CD4-positive, alpha-beta T cell treated with Interleukin-12 subunit alpha and Interleukin-12 subunit beta, for 1 hour (primary cell): ENCODE measurements around the gene DLG2.

Experiments used
- DNase-seq: peaks from one replicate; pipeline ENCODE4 v3.0.0-alpha.2; 2020

The DLG2 gene

DNA sequence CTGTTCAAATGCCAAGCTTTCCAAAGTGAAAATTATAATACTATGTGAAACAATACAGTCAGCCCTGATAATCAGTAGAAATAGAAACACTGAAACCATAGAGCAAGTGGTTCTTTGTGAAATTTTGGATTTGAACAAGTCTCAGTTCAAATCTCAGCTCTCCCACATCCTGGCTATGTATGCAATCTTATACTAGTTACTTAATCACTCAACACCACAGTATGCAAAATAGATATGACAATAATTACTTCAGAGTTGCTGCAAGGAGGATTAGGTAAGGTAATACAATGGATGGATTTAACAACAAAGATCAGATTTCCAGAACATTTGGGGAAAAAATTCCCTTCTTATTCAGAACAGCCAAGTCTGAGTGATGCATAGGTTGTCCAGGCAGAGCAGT lies 1489.2 kb downstream of the DLG2 start:
- no peak for DNase-seq

DNA sequence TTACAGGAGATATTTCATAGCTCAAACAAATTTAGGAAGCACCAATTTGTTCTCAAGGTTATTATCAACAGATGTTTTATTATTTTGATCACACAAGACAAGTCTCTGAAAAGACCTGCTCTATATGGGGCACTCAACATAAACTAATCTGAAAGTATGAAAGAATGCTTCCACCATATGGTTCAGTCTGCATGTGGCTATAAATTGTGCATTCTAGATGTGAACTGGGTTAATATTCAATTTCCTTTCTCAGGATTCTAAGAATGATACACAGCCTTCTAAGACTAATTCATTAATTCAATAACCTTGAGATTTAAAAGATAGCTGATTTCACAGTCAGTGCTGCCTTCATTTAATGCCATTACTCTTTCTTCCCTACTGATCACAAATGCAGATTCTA lies 1489.6 kb downstream of the DLG2 start:
- DNase-seq, result no peak

DNA sequence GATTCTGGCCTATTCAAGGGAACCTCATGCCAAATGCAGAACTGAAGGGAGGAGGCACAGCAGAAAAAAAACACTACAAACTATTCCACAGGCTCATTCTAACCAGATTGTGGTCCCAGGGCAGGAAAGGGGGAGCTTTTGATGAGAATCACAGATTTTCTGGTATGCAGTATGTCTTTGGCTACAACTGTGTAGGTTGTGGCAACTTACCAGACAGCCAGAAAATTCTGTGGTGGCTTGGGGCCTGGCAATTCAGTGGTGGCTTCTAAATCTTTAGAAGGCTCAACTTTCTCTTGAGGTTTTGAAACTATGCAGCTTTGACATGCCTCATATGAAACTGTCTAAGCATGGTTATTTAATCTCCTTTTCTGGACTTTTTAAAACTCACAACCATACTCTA lies 1490.2 kb downstream of the DLG2 start:
- DNase-seq, result no peak

DNA sequence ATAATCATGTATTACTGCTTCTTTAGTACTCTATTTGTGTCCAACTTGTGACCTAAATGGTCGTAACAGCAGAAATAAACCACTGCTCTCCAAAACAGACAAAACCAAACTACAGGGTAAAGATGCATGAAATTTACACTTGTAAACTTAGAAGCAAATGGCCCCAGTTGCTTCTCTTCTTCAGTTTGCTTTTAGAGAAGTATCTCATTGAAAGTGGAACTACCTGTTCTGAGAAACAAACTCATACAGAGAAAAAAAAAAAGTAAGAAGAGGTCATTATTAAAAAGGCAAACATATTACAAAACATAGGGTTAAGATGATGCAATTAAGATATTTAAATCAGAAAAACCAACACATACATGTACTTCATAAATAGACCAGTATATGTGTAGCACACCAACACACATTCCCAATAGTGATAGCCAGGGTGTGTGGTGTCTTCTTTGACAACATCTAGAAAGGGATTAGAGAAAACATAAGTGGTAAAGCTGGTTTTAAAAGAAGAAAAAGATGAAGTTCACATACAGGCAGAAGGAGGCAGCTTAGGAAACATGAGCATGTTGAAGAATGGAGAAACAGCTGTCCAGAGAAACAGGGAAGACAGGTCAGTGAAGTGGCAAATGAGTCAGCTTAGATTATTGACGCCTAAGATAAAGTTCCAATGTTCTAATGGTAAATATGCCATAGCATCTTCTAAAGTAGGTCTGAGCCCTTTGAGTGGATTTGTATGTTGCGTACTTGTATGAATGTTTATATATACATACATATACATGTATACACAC lies 1496.3 kb downstream of the DLG2 start:
- no peak for DNase-seq

DNA sequence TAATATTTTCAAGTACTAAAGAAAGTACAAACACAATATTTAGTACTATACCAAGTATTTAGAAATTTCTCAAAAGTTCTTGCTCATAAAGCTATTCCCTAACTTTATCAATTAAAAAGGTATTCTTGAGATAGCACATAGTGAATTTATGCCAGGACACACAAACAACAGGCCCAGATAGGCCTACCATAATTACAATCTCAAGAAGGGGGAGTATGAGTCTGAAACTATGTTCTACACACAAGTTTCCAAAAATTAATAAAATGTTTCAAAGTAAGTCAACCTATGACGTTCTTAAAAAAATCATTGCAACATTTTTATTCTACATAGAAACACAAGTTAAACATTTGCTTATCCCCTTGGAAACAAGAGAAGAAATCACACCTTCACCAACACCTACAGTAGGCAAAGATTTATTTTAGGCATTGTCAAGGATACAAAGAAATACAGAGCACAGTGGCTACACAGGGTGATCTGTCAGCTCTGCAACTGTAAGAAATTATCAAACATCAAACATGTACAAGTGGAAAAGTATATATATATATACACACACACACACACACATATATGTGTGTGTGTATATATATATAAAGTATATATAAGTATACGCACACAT lies 1497.1 kb downstream of the DLG2 start:
- no peak for DNase-seq

DNA sequence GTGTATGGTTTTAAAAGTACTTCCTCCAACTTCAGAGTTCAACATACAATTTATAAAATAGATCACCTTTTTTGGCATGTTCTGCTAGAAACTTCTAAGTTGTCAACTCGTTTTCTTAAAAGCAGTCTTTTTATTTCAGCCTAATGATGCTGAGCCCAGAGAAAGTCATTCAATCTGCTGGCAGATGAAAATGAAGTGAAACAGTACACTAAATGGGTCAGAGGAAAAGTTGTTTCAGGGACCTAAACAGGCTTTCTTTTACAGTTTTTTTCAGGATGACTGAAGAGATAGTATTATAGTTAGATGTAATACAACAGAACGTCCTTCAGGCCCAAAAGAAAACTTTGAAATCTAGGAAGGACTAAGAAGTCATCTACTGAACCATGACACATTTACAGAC lies 1498.3 kb downstream of the DLG2 start:
- DNase-seq, result no peak

DNA sequence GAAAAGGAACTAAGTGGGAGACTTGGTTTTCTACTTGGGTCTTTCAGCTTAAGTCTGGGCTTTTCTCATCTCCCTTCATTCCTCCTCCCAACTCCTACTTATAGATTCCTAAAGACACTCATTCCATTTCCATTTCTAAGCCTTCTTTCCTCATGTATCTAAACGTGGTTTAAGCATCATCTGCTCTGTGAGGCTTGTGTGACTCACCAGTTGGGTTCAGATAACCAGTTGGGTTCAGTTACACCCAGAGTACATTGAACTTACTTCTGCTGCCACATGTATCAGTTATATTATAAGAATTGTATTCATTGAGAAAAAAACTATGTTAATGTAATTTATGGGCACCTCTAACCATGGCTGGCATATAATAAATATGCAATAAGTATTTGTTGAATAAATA lies 1509.8 kb downstream of the DLG2 start:
- no peak for DNase-seq

DNA sequence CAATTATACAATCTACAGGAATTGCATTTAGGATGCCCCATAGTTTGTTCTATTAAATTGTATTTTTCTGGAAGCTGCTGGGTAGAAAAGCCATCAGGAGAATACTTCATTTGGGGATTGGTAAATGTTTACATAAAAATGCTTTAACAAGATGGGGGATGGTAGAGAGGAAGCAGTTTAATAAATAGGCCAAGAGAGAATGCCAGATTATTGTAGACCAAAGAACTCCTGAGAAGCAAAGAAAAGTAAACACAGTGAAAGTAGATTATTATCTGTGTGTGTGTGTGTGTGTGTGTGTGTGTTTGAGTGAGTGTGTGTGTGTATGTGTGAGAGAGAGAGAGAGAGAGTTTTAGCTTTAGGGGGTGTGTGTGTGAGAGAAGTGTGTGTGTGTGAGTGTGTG lies 1520.6 kb downstream of the DLG2 start:
- no peak for DNase-seq

DNA sequence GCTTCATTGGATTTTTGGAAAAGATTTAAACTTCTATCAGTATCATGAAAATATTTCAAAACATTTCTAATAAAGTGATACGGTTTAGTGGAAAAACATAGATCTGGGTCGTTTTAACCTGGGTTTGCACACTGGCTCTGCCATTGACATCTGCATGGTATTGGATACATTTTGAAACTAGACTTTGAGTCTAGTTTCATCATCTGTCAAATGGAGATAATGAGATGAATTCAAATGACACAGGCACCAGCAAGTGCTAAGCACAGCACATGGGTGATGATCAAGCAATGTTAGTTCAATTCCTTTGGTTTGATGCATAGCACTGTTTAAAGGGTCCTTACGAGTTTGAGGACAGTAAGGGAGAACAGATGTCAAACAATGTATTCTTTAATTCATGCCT lies 1522.0 kb downstream of the DLG2 start:
- DNase-seq, result no peak

DNA sequence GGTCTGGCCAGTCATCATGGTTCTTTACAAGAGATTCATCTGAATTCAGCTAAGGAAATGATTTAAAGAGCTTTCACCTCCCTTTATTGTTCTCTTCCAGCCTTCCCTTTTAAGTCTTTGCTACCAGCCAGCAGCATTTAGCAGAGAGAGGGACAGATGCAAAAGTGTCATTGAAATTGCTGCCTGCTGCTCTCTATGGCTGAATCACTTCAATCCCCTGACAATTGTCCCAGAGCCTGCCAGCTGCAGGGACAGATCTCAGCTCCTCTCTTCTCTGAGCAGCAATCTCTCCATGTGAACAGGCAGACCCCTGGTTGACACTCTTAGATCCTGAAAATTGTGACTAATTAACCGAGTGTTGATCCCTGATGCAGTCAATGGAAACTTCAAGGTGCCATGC lies 1524.0 kb downstream of the DLG2 start:
- no peak for DNase-seq

DNA sequence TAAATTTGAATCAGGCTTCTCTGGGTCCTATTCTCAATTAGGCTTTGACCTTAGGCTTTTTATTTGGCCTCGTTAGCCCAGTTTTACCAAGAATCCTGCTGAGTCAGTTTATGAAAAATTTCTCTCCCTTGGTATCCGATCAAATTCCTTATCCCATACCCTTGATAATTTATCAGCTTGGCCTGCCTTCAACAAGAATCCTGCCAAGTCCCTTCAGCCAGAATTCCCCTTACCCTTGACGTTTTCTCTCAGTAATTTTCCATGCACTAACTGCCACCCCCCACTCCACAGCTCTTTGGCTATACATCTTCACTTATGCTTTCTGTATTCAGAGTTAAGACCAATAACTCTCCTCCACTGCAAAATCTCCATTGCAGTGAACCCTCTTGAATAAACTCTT lies 1530.0 kb downstream of the DLG2 start:
- no peak for DNase-seq

DNA sequence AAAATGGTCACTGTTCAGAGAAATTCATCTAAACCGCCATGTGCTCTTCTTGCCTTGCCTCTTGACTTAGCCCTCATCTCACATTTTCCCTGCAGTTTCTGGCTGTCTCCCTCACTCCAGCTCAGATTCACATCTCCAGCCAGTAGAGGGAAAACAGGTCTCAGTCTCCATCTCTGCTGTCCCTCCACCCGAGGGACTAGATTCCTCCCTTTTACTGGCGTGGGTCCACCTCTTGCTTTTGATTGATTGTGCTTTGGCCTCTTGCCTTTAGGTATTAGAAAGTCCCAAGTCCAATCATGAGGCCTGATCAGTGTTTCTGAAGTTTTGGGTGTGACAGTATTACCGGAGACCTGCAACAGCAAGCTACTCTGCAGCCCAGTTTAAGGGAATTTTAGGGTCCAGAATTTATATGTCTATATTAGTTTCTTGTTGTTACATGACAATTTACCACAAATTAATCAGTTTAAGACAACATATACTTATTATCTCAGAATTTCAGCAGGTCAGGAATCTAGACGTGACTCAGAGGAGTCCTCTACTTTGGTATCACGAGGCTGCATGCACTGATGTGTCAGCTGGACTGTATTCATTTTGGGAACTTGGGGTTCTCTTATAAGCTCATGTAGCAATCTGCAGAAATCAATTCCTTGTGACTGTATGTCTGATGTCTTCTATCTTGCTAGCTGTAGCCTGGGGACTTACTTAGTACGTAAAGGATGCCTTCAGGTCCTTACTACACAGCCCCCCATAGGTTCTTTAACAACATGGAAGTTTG lies 1535.7 kb downstream of the DLG2 start:
- no peak for DNase-seq

DNA sequence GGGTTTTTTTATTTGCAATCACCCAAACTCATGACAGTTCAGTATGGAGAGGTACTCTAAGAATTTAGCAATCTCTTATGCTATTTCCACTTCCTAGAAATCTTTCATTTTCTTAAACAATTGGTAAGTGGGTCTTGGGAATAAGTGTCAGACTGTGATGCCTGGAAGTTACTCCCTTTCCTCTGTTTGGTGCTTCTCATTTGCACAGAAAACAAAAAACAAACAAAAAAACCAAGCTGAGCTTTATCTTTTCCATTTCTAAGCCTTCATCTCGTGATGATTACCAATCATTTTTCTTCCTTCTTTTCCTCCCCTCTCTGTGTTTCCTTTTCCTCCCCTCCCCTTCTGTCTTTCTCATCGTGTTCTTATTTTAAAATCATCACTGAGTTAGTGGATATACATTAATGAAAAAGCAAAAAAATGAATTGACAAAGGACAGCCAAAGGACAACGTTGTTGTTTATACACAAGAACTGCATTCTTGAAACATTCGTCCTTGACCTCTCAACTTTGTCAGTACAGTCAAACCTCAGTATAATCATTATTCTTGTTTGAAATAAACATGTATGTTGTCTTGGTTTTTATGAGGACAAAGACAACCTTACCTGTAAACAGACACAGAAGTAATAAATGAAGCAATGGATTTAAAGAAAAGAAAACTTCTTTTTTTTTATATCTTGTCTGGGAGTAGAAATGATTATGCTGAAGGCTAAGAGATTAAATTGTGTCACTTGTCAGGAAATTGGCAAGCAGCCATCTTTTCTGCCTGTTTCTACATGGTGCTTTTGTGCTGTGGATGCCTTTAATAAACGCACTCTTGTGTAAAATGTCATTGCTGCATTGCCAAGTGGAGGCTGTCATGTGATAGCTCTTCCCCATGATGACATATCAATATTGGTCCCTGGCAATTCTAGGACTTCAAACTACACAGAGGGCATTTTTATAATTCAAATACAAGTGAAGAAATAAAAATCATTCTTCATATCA lies 1537.8 kb downstream of the DLG2 start:
- DNase-seq, result no peak

DNA sequence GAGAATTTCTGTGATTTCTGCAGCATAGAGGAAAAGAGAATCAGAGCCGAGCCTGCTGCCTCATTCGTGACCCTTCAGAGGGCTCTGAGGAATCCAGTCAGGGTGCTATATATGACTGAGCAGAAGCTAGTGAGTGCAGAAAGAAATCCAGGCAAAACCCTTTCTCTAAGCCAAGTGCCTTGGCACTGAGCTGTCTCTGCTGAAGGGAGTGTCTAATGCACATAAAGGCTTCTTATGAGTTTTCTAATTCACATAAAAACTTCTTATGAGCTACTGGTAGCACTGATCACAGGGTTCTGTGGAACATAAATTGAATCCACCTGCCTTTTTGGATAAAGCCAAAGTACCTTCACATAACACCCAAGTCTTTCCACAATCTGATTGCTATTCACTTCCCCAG lies 1555.3 kb downstream of the DLG2 start:
- no peak for DNase-seq

DNA sequence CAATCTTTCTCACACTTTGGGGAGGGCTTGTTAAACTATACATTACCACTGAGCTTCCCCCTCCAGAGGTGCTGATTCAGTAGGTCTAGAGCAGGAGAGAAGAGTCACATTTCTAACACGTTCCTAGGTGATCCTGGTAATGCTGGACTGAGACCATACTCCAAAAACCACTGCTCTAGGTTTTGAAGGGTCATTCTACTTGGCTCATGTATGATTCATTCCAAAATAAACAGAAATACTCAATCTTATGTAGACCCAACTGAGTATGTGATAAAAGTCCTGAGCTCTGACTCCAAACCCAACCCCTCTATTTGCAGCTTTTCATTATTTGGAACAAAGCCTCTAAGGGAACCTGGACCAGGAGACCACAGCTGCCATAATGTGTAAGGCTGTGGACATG lies 1558.1 kb downstream of the DLG2 start:
- DNase-seq, result no peak

DNA sequence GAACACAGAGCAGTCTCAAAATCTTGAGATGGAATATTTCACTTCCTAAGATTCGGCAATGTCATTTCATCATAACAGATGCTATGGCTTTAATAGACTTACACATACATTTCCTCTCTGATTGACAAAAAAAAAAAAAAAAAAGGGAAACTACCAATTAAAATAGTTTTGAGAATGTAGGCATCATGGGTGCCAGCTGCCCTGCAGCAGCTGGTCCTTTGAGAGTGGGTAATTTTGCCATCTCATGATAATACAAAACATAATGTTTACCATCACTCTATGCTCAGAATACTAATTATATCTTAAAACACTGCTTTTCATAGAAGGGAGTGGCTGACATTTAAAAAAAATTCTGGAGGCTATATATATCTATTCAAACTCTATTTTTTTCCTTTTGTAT lies 1565.4 kb downstream of the DLG2 start:
- DNase-seq, result no peak

DNA sequence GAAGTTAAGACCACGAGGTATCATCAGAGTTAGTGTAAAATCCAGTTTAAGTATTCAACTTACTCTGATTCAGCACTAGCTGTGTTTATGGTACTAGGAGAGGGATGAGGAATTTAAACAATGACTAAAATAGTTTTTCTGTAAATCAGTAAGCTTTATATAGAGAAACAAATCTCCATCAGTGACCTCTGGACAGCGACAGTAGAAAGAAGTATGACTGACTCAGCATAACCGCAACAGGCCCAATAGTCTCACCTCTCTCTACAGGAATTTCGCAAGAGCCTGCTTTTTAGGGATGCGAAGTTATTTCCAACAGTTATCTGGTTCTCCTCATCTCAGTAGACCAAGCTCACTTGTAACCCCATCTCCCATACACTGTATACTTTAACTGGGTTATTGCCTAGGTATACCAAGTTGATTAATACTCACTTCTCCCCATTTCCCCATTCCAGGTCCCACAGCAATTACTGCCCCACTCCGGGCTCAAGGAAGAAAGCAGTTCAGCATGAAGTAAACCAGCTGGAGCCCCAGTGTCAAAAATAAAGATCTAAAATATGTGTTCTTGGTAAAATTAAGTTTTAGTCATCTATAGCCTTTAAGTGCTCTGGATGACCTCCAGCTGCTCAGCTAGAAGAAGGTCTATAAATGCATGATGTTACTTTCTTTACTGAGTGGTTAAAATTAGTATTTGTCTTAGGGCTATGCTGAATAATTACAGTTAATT lies 1570.3 kb downstream of the DLG2 start:
- no peak for DNase-seq

DNA sequence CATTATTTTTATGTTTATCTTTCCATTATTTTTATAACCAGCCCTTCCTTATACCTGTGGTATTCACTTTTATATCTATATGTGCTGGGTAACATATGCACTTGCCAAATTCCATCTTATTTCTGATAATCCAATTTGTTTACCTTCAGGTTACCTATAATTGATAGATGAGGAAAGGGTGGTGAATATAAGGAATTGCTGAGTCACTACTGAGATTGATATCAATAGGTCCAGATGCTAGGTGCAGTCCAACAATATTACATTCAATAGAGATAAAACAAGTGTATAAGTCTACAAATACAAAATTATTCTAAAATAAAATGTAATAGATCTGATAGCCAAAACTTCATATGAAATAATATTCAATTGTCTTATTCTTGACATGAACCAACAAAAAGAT lies 1582.0 kb downstream of the DLG2 start:
- no peak for DNase-seq

DNA sequence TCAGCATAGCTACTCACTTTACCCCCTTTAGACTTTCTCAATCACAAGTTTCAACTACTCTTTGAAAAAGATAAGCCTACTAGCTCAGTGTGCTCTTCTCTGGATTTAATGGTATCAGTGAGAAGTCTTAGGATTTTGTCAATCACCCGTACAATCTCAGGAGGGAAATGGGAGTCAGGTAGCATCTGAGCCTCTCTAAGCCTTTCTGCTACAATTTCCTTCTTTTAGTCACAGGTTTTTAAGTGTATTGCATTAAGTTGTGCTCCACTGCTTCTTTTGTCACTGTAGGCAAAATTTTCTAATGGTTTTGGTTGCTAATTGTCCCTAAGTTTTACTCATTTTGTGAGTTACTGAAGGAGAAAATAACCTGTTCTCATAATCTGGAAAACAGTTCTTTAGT lies 1582.4 kb downstream of the DLG2 start:
- no peak for DNase-seq

DNA sequence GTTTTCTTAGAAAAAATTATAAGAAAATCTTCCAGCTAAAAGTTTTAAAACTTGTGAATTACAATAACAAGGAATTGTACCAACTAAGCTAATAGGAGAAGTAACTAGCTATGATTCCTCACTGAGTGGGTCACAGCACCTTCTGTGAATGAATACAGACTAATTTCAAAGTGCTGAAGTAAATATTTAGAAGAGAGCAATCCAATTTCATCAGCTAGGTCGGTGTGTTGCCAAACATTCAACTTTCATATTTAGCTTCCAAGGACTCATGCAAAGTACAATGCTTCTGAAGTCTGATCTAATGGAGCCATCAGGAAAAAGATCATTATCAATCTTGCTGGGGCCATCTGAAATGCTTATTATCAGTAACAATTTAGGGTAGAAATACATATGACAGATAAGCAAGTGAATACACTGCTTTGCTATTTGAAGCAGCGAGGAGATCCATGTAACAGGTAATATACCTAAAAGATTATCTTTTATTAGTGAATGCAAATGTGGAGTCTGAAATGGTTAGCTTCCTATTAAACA lies 1590.4 kb downstream of the DLG2 start:
- DNase-seq, result no peak

DNA sequence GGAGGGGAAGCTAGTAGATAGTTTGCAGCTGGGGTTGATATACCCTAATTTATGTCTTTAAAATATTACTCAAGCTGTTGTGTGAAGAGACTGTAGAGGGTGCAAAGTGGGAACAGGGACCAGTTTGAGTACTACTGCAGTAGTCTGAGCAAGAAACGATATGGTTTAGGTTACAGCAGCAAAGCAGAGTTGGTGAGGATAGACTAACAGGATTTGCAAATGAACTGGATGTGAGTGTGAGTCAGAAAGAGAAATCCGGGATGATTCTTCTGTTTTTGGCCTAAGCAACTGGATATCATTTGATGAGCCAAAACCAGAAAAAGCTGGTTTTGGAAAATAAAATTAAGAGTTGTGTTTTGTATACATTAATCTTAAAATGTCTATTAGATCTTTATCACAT lies 1591.5 kb downstream of the DLG2 start:
- DNase-seq, result no peak

DNA sequence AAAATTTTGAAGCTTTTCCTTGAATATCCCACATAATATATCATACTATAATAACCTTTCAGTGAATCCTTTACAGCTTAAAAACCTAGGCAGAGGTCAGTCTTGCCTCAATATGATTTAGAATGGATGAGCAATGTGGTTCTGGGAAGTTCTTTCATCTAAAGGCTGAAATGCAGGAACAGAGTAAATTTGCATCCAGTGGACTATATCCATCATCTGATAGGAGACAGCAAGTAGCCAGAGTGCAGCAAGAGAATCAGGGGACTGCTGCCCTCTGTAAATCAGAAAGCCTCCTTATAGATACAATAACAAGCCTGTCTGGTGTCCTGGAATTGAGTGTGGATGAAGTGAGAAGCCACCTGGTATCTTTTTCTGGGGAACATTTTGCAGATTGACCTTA lies 1592.7 kb downstream of the DLG2 start:
- DNase-seq, result no peak
